ENCODE measurements around the gene NUBPL.
"Not testable (repeated sequence)": the region's sequence is repeated elsewhere in the genome, so short reads cannot be mapped to it uniquely, and the experiment has no call there.

The NUBPL gene

GRCh38 chr14:31884776-31885379, 323.7 kb downstream of the NUBPL start:
- DNase-seq, result no peak

DNA sequence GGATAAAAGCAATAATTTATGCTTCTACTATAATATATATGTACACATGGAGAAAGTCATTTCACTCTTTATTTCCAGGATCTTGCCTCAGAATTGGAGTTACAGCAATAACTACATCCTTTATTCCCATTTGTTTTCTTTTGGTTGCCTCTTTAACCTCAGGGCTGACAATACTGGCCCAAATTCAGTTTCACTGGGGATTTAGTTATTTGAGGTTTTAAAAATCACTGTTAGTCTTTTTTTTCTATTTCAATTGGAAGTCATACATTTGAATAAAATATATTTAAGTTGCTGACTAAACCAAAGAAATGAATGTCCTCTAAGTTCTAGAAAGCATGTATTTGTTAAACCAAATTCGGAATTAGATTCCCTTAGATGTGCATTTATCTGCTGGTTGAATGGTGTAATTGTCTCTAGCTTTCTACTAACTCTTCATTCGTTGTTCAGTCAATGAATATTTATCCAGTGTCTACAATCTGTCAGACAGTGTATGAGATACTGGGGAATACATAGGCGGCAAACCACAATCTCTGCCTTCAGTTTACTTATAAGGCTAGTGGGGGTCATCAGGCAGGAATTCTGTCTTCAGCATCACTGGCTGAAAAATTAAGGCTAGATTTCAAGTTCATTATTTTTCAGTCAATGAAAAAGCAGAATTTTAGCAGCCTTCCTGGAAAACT, 325.1 kb downstream of the NUBPL start:
- no peak for DNase-seq

DNA sequence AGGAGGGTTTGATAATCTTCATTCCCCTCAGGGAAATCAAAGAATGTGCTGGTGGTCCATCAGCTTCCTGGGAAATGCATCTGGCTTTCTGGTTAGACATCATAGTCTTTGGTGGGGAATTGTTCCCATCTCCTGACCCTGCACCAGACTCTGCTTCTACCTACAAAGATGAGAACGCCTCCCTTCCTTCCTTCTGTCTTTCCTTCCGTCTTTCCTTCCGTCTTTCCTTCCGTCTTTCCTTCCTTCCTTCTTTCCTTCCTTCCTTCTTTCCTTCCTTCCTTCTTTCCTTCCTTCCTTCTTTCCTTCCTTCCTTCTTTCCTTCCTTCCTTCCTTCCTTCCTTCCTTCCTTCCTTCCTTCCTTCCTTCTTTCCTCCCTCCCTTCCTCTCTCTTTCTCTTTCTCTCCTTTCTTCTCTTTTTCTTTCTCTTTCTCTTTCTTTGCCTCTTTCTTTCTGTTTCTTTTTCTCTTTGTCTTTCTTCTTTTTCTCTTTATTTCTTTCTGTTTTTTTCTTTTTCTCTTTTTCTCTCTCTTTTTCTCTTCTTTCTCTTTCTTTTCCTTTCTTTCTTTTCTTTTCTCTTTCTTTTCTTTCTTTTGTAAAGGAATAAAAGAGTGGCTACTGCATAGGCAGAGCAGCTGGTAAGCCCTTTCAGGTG, 326.9 kb downstream of the NUBPL start:
- no peak for DNase-seq

- DNase-seq, result no peak
Measured at GRCh38 chr14:31889297-31889696, 328.1 kb downstream of the NUBPL start.

DNA sequence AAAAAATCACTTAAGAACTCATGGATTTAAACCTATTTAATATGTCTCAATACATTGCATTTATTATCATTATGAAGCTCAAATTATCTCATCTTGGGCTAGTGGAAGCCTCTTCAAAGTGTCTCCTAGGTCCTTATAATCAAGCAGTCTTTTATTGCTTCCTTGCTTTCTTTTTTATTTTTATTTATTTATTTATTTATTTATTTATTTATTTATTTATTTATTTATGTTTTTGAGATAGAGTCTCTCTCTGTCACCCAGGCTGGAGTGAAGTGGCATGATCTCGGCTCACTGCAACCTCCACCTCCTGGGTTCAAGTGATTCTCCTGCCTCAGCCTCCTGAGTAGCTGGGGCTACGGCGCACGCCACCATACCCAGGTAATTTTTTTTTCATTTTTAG, 329.0 kb downstream of the NUBPL start:
- not testable (repeated sequence) for DNase-seq

GRCh38 chr14:31893221-31893757, 332.1 kb downstream of the NUBPL start:
- DNase-seq, result no peak

- no peak for DNase-seq
Measured at GRCh38 chr14:31894351-31894750, 333.1 kb downstream of the NUBPL start.

DNA sequence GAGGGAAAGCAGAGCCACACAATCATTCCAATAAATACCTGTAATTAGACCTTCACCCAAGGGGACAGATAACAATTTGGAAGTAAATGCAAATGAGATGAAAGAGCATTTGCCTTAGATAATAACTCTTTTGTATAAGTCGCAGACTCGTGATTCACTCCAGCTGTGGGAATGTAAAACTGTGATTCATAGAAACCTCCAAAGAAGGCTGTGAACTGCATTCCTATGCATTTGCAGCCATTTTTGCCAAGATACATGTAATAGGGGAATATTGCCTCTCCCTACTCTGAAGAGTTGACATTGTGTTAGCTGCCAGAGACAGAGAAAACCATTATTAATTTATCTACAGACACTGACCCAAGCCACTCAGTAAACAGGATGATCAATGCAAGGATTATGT, 334.0 kb downstream of the NUBPL start:
- DNase-seq, result no peak

GRCh38 chr14:31895646-31896045, 334.4 kb downstream of the NUBPL start:
- no peak for DNase-seq

GRCh38 chr14:31897581-31898186, 336.5 kb downstream of the NUBPL start:
- no peak for DNase-seq

GRCh38 chr14:31898838-31899528, 337.8 kb downstream of the NUBPL start:
- DNase-seq, result no peak

DNA sequence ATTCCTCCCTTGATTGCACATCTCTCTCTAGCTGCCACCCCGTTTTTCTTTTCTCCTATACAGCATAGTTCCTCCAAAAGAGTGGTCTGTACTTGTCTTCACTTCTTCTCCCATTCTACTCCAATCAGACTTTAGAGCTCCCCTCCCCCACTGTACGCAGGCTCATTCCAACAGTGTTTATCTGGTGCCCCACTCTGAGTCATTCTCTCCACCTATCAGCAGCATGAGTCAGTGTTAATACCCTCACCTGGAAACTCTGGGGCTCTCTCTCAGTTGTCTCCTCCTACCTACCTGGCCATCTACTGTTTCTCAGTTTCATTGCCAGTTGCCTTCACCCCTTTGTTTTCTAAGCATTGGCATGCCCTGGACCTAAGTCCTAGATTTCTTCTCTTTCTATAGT, 340.8 kb downstream of the NUBPL start:
- DNase-seq, result no peak

GRCh38 chr14:31902945-31903646, 341.9 kb downstream of the NUBPL start:
- no peak for DNase-seq

DNA sequence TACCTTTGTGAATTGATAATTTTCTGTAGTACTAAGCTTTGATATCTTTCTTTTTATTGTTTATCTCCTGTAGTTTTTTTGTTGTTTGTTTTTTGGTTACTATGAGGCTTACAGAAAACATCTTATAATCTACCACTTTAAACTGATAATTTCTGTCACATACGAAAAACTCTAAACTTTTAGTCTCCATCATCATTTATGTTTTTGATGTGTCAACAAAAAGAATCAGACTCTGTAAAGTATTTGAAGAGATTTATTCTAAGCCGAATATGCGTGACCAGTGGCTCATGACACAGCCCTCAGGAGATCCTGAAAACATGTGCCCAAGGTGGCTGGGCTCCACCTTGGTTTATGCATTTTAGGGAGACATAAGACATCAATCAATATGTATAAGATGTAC, 348.8 kb downstream of the NUBPL start:
- DNase-seq, result no peak
